Measurements from ENCODE around the gene TANK.
"Not testable (repeated sequence)": the region's sequence is repeated elsewhere in the genome, so short reads cannot be mapped to it uniquely, and the experiment has no call there.

TANK gene

GRCh38 chr2:161278564-161279229 is 118.5 kb downstream of the TANK start:
- DNase-seq (ENCODE audit: low read depth in 3 of 3), result not testable (repeated sequence)

- DNase-seq (ENCODE audit: low read depth in 3 of 3), result not testable (repeated sequence)
Measured at GRCh38 chr2:161279230-161279815, 119.1 kb downstream of the TANK start.

- DNase-seq (ENCODE audit: low read depth in 3 of 3), result peak in 2 of 3 experiments; percentile 14 to 27
Measured at GRCh38 chr2:161280906-161281323, 120.7 kb downstream of the TANK start.

GRCh38 chr2:161281615-161282310 is 121.5 kb downstream of the TANK start:
- not testable (repeated sequence) for DNase-seq (ENCODE audit: low read depth in 3 of 3)

GRCh38 chr2:161282311-161282644 is 122.0 kb downstream of the TANK start:
- DNase-seq (ENCODE audit: low read depth in 3 of 3), result peak in 1 of 3 experiments; percentile 11

- DNase-seq (ENCODE audit: low read depth in 3 of 3), result no peak
Measured at GRCh38 chr2:161283926-161284325, 123.7 kb downstream of the TANK start.
